HCT116 (cell line): ENCODE measurements around the gene CATSPERZ. TPM values are rescaled to one million over a fixed set of nuclear protein-coding genes. Genes with fewer than 3 reads are reported as not detected.

Source experiments
- ATAC-seq: fragments of 200-7000 bp; cut with Tn5 transposase; 2 replicates; pipeline ENCODE4 v1.9.1; 2020; ENCODE audit warnings: mild to moderate bottlenecking, moderate library complexity
- BruUV-seq: library from RNA; stranded (reverse); fragments of 400-500 nt; replicated peaks from 2 replicates; lab custom pipeline; 2021; lab: Mats Ljungman, UMichigan
- CTCF ChIA-PET: fragments of 300-600 bp; sonication (Branson Sonifier 250); formaldehyde crosslinking; loops from one replicate; lab custom pipeline; 2021; ENCODE audit warnings: antibody characterized with exemption; lab: Charles Lee
- POLR2A ChIA-PET: fragments of 300-600, 350-600 bp; sonication (Branson Sonifier 250); formaldehyde crosslinking; loops from one replicate; lab custom pipeline; 2021; ENCODE audit warnings: antibody characterized with exemption; lab: Charles Lee
- RAD21 ChIA-PET, 2 experiments: fragments of 300-600 bp; sonication (Branson Sonifier 250); formaldehyde crosslinking; loops; one replicate each; lab custom pipeline; 2023; ENCODE audit warnings: low total read pairs in 2 of 2; ENCODE audit not compliant: uncharacterized antibody in 2 of 2, unreplicated experiment in 2 of 2, low non-redundant PET in 1 of 2; lab: Charles Lee
- DNase-seq: peaks from one replicate; pipeline ENCODE4 v3.0.0-alpha.2; 2010; ENCODE audit warnings: low read depth, low spot score
- H2AFZ ChIP-seq: fragments of 200-600 bp; shearing (Covaris generic), sonication (generic); 2 replicates; pipeline ENCODE4 v1.6.1; 2017; ENCODE audit warnings: low read depth, mixed run types, mixed read lengths, antibody characterized with exemption, low read length; ENCODE audit not compliant: poor library complexity, severe bottlenecking
- H3K27ac ChIP-seq: 2 replicates; pipeline ENCODE4 v1.5.1; 2012; ENCODE audit warnings: low read depth, low read length
- H3K27me3 ChIP-seq: fragments of 200-600 bp; sonication (generic); 2 replicates; pipeline ENCODE4 v1.6.1; 2016; ENCODE audit warnings: mixed run types, low read length, mixed read lengths; ENCODE audit not compliant: insufficient read depth
- H3K36me3 ChIP-seq, 2 experiments: fragments of 200-500 bp in 1 of 2; fragments of 200-600 bp in 1 of 2; sonication (Bioruptor generic) in 1 of 2; sonication (generic) in 1 of 2; 2 replicates each; pipeline versions ENCODE4 v1.5.1 to v1.6.1; 2014 to 2016; ENCODE audit warnings: low read length in 2 of 2, inconsistent platforms in 1 of 2, mixed read lengths in 1 of 2, mixed run types in 1 of 2; ENCODE audit not compliant: insufficient read depth in 2 of 2, control insufficient read depth in 1 of 2
- H3K4me1 ChIP-seq, 2 experiments: fragments of 200-600 bp in 1 of 2; sonication (generic) in 1 of 2; 2 replicates each; pipeline versions ENCODE4 v1.5.1 to v1.6.1; 2012 to 2017; ENCODE audit warnings: low read length in 2 of 2, inconsistent platforms in 1 of 2, mild to moderate bottlenecking in 1 of 2, mixed read lengths in 1 of 2, mixed run types in 1 of 2, moderate library complexity in 1 of 2; ENCODE audit not compliant: insufficient read depth in 2 of 2, control insufficient read depth in 1 of 2
- H3K4me2 ChIP-seq: fragments of 200-600 bp; sonication (generic); 2 replicates; pipeline ENCODE4 v1.6.1; 2017; ENCODE audit warnings: mixed run types, low read length, mixed read lengths
- H3K4me3 ChIP-seq, 2 experiments: fragments of 200-600 bp in 1 of 2; sonication (generic) in 1 of 2; replicated peaks in 1 of 2; 2 replicates each; pipeline ENCODE4 v1.5.1; 2011 to 2016; ENCODE audit warnings: low read length in 2 of 2, control low read depth in 1 of 2, low read depth in 1 of 2, mild to moderate bottlenecking in 1 of 2, mixed read lengths in 1 of 2, mixed run types in 1 of 2
- H3K79me2 ChIP-seq: fragments of 200-600 bp; sonication (generic); 2 replicates; pipeline ENCODE4 v1.6.1; 2017; ENCODE audit warnings: mild to moderate bottlenecking, mixed run types, low read length, moderate library complexity, mixed read lengths; ENCODE audit not compliant: insufficient read depth
- H3K9ac ChIP-seq: fragments of 200-600 bp; sonication (generic); 2 replicates; pipeline ENCODE4 v1.6.1; 2016; ENCODE audit warnings: low read length, mixed read lengths
- H3K9me2 ChIP-seq: fragments of 200-600 bp; sonication (generic), shearing (Covaris generic); 2 replicates; pipeline ENCODE4 v1.6.1; 2017; ENCODE audit warnings: mixed run types, mild to moderate bottlenecking, moderate library complexity; ENCODE audit not compliant: insufficient read depth
- H3K9me3 ChIP-seq, 2 experiments: fragments of 200-500 bp in 1 of 2; fragments of 200-600 bp in 1 of 2; sonication (Bioruptor generic) in 1 of 2; sonication (generic) in 1 of 2; 2 replicates each; pipeline ENCODE4 v1.6.1; 2014 to 2017; ENCODE audit warnings: low read length in 2 of 2, mixed read lengths in 2 of 2, inconsistent platforms in 1 of 2, low read depth in 1 of 2, mild to moderate bottlenecking in 1 of 2, mixed run types in 1 of 2, moderate library complexity in 1 of 2; ENCODE audit not compliant: control insufficient read depth in 1 of 2, insufficient read depth in 1 of 2
- H4K20me1 ChIP-seq: fragments of 200-600 bp; sonication (generic), shearing (Covaris generic); 2 replicates; pipeline ENCODE4 v1.6.1; 2017; ENCODE audit warnings: mixed run types, mild to moderate bottlenecking, moderate library complexity; ENCODE audit not compliant: insufficient read depth
- CBX3 ChIP-seq: IDR thresholded peaks from 2 replicates; pipeline ENCODE4 v1.6.1; 2012; ENCODE audit warnings: low read depth
- CEBPB ChIP-seq: IDR thresholded peaks from 2 replicates; pipeline ENCODE4 v1.6.1; 2012; ENCODE audit warnings: low read depth
- EGR1 ChIP-seq: IDR thresholded peaks from 2 replicates; pipeline ENCODE4 v1.6.1; 2012; ENCODE audit warnings: low read depth
- EZH2 ChIP-seq: fragments of 200-600 bp; sonication (generic); IDR thresholded peaks from 2 replicates; pipeline ENCODE4 v1.6.1; 2017; ENCODE audit warnings: antibody characterized with exemption, mixed run types
- EZH2phosphoT487 ChIP-seq: fragments of 200-600 bp; IDR thresholded peaks from 2 replicates; pipeline ENCODE4 v1.6.1; 2018; ENCODE audit warnings: antibody characterized with exemption, borderline replicate concordance
- FOSL1 ChIP-seq: IDR thresholded peaks from 2 replicates; pipeline ENCODE4 v1.6.1; 2012; ENCODE audit warnings: low read depth
- JUND ChIP-seq: IDR thresholded peaks from 2 replicates; pipeline ENCODE4 v1.6.1; 2012
- POLR2AphosphoS5 ChIP-seq: IDR thresholded peaks from 2 replicates; pipeline ENCODE4 v1.6.1; 2011; ENCODE audit warnings: mild to moderate bottlenecking, low read depth, low read length, moderate library complexity
- SIN3A ChIP-seq: IDR thresholded peaks from 2 replicates; pipeline ENCODE4 v1.6.1; 2012; ENCODE audit warnings: low read depth
- SP1 ChIP-seq: IDR thresholded peaks from 2 replicates; pipeline ENCODE4 v1.6.1; 2012; ENCODE audit warnings: low read depth
- SRF ChIP-seq: IDR thresholded peaks from 2 replicates; pipeline ENCODE4 v1.6.1; 2012; ENCODE audit warnings: low read depth
- TCF7L2 ChIP-seq: IDR thresholded peaks from 2 replicates; pipeline ENCODE4 v1.7.0; 2011; ENCODE audit warnings: borderline replicate concordance, inconsistent platforms; ENCODE audit not compliant: insufficient read depth, insufficient read length; ENCODE audit errors: extremely low read depth
- YY1 ChIP-seq: IDR thresholded peaks from 2 replicates; pipeline ENCODE4 v1.6.1; 2011; ENCODE audit warnings: low read length, low read depth, moderate library complexity, mild to moderate bottlenecking; ENCODE audit not compliant: insufficient replicate concordance; ENCODE audit errors: extremely low read depth
- ZNF274 ChIP-seq: fragments of 200-500 bp; sonication (Bioruptor generic); IDR thresholded peaks from 2 replicates; pipeline ENCODE4 v1.6.1; 2014; ENCODE audit warnings: mild to moderate bottlenecking, low read depth, low read length, inconsistent platforms
- intact Hi-C: fragments of 100-400 bp; cut with micrococcal nuclease; formaldehyde crosslinking; loops from 2 replicates; pipeline ENCODE4 v1.10.0; 2022
- total RNA-seq: library from RNA; stranded (reverse); gene quantifications from one replicate; pipeline ENCODE4 v1.2.1, GENCODE V29; 2021; ENCODE audit not compliant: unreplicated experiment
- TF ChIP-seq, protein P1 (sequence below): IDR thresholded peaks from 2 replicates; pipeline ENCODE4 v1.6.1; 2012
- TF ChIP-seq, protein P2 (sequence below): IDR thresholded peaks from 2 replicates; pipeline ENCODE4 v1.6.1; 2011; ENCODE audit warnings: mild to moderate bottlenecking, low read length, moderate library complexity; ENCODE audit not compliant: insufficient replicate concordance; ENCODE audit errors: extremely low read depth
- TF ChIP-seq, protein P3 (sequence below): IDR thresholded peaks from 2 replicates; pipeline ENCODE4 v1.6.1; 2012; ENCODE audit warnings: low read depth
- TF ChIP-seq, protein P4 (sequence below): IDR thresholded peaks from 2 replicates; pipeline ENCODE4 v1.6.1; 2012

The CATSPERZ gene
- total RNA-seq, 1 experiment from 2014 or later = 1.7 TPM

DNA sequence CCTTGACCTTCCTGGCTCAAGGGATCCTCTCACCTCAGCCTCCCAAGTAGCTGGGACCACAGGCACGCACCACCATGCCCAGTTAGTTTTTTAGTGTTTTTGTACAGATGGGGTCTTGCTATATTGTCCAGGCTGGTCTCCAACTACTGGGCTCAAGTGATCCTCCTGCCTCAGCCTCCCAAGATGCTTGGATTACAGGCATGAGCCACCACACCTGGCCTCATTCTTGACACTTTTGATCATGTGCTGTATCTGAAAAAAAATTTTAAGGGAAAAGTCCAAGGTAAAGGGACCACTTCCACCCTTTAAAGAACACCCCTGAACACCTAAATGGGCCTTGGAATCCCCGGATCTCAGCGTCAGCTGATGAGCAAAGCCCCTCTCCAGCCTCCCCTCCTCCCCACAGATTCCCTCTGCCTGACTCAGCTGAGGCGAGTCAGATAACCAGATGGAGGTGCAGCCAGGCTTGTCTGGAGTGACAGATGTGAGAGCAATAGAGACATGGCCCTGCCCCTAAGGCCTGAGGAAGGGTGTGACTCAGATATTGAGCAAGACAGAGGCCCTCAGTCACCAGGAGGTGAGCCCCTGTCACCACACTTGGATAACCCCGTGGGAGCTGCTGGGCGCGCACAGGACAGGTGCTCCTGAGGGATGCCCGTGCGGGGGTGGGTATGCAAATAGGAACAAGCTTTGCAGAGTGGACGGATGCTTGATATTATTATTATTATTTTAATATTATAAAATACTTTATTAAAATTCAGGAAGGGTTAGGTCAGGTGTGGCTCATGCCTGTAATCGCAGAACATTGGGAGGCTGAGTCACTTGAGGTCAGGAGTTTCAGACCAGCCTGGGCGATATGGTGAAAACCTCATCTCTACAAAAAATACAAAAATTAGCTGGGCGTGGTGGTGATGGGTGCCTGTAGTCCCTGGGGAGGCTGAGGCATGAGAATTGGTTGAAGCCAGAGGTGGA is 34.9 kb downstream of the CATSPERZ start:
- POLR2A ChIA-PET = interaction anchor here (0.9 to 5.9 kb wide), 2 partner anchors 18 to 22 kb away, joined by 3 to 77 read pairs; partner anchors contain the start of genes PRDX5 and TRMT112
- DNase-seq (peak; percentile 96), ATAC-seq (peak; percentile 88)
- Histone ChIP-seq H3K9me3 (no peaks in the 10 kb centered on the region), H3K27me3 (no peaks in the 10 kb centered on the region), H3K4me2 (peak overlapping the region; percentile 67), H3K9me2 (no peaks in the 10 kb centered on the region), H3K4me1 (peaks cover 29 to 46% of the 10 kb centered on the region in 2 experiments), H3K9ac (peak overlapping the region; percentile 14; the same call in 1 of the 2 replicates), H3K79me2 (no peaks in the 10 kb centered on the region), H2AFZ (no peak overlapping the region), H3K36me3 (no peaks in the 10 kb centered on the region), H4K20me1 (no peaks in the 10 kb centered on the region), H3K4me3 (no peak overlapping the region), H3K27ac (peak overlapping the region; percentile 15)
- no TSS peak for BruUV-seq
- RAD21 ChIA-PET = interaction anchor here (0.8 to 1.6 kb wide), 3 partner anchors 17 to 31 kb away, joined by 3 to 4 read pairs (median 3); partner anchors contain the start of gene PRDX5 (in 1 of the 2)
- CTCF ChIA-PET = interaction anchor here (0.9 to 2.2 kb wide), 4 partner anchors 12 to 31 kb away, joined by 5 to 20 read pairs (median 7); partner anchors contain the start of genes PRDX5 and TRMT112
- intact Hi-C loops = no loop called here
- TF ChIP-seq, protein P1, sequence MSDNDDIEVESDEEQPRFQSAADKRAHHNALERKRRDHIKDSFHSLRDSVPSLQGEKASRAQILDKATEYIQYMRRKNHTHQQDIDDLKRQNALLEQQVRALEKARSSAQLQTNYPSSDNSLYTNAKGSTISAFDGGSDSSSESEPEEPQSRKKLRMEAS = no peak
- TF ChIP-seq EZH2 (no peak), POLR2AphosphoS5 (peak; percentile 72; the same call in 1 of the 2 replicates), YY1 (peak; percentile 54), CBX3 (no peak), JUND (no peak), EGR1 (no peak), ZNF274 (no peak), FOSL1 (no peak), SP1 (no peak), TCF7L2 (peak; percentile 61), SIN3A (no peak), SRF (no peak), EZH2phosphoT487 (no peak), CEBPB (no peak)
- TF ChIP-seq, protein P2, sequence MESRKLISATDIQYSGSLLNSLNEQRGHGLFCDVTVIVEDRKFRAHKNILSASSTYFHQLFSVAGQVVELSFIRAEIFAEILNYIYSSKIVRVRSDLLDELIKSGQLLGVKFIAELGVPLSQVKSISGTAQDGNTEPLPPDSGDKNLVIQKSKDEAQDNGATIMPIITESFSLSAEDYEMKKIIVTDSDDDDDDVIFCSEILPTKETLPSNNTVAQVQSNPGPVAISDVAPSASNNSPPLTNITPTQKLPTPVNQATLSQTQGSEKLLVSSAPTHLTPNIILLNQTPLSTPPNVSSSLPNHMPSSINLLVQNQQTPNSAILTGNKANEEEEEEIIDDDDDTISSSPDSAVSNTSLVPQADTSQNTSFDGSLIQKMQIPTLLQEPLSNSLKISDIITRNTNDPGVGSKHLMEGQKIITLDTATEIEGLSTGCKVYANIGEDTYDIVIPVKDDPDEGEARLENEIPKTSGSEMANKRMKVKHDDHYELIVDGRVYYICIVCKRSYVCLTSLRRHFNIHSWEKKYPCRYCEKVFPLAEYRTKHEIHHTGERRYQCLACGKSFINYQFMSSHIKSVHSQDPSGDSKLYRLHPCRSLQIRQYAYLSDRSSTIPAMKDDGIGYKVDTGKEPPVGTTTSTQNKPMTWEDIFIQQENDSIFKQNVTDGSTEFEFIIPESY = peak; percentile 78
- TF ChIP-seq, protein P3, sequence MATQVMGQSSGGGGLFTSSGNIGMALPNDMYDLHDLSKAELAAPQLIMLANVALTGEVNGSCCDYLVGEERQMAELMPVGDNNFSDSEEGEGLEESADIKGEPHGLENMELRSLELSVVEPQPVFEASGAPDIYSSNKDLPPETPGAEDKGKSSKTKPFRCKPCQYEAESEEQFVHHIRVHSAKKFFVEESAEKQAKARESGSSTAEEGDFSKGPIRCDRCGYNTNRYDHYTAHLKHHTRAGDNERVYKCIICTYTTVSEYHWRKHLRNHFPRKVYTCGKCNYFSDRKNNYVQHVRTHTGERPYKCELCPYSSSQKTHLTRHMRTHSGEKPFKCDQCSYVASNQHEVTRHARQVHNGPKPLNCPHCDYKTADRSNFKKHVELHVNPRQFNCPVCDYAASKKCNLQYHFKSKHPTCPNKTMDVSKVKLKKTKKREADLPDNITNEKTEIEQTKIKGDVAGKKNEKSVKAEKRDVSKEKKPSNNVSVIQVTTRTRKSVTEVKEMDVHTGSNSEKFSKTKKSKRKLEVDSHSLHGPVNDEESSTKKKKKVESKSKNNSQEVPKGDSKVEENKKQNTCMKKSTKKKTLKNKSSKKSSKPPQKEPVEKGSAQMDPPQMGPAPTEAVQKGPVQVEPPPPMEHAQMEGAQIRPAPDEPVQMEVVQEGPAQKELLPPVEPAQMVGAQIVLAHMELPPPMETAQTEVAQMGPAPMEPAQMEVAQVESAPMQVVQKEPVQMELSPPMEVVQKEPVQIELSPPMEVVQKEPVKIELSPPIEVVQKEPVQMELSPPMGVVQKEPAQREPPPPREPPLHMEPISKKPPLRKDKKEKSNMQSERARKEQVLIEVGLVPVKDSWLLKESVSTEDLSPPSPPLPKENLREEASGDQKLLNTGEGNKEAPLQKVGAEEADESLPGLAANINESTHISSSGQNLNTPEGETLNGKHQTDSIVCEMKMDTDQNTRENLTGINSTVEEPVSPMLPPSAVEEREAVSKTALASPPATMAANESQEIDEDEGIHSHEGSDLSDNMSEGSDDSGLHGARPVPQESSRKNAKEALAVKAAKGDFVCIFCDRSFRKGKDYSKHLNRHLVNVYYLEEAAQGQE = no peak
- TF ChIP-seq, protein P4, sequence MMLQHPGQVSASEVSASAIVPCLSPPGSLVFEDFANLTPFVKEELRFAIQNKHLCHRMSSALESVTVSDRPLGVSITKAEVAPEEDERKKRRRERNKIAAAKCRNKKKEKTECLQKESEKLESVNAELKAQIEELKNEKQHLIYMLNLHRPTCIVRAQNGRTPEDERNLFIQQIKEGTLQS = no peak
